Stimulated activated CD4-positive, alpha-beta T cell treated with anti-CD3 and anti-CD28 coated beads, Interleukin-12 subunit alpha, Interleukin-12 subunit beta, amount 100 ng/mL, for 48 hours (primary cell): Measurements from ENCODE around the gene WDR41.

ENCODE experiments used
- DNase-seq, 3 donors: peaks; one replicate each; pipeline ENCODE4 v3.0.0-alpha.2; 2020; ENCODE audit warnings: low read depth in 2 of 3, low spot score in 1 of 3

WDR41 gene

GRCh38 chr5:77448831-77449230, 43.3 kb downstream of the WDR41 start:
- no peak for DNase-seq

- DNase-seq, result no peak
Measured at GRCh38 chr5:77444356-77444755, 47.8 kb downstream of the WDR41 start.

GRCh38 chr5:77443670-77444069, 48.4 kb downstream of the WDR41 start:
- DNase-seq, result no peak

- no peak for DNase-seq
Measured at GRCh38 chr5:77438071-77438470, 54.0 kb downstream of the WDR41 start.

GRCh38 chr5:77437194-77437593, 54.9 kb downstream of the WDR41 start:
- no peak for DNase-seq

- DNase-seq, result no peak
Measured at GRCh38 chr5:77431719-77432118, 60.4 kb downstream of the WDR41 start.

GRCh38 chr5:77431286-77431685, 60.8 kb downstream of the WDR41 start:
- DNase-seq, result no peak

GRCh38 chr5:77430726-77431125, 61.4 kb downstream of the WDR41 start:
- no peak for DNase-seq

GRCh38 chr5:77428526-77428925, 63.6 kb downstream of the WDR41 start:
- no peak for DNase-seq

- DNase-seq, result no peak
Measured at GRCh38 chr5:77427998-77428397, 64.1 kb downstream of the WDR41 start.

- no peak for DNase-seq
Measured at GRCh38 chr5:77426670-77427069, 65.4 kb downstream of the WDR41 start.

GRCh38 chr5:77425998-77426659, 66.0 kb downstream of the WDR41 start:
- DNase-seq, result no peak

GRCh38 chr5:77425420-77425819, 66.7 kb downstream of the WDR41 start:
- no peak for DNase-seq

- DNase-seq, result no peak
Measured at GRCh38 chr5:77424921-77425320, 67.2 kb downstream of the WDR41 start.

GRCh38 chr5:77423022-77423750, 68.9 kb downstream of the WDR41 start:
- no peak for DNase-seq

GRCh38 chr5:77420940-77421339, 71.2 kb downstream of the WDR41 start:
- no peak for DNase-seq

GRCh38 chr5:77419644-77420582, 72.2 kb downstream of the WDR41 start:
- DNase-seq, result no peak

- DNase-seq, result no peak
Measured at GRCh38 chr5:77418601-77419581, 73.2 kb downstream of the WDR41 start.

GRCh38 chr5:77418162-77418561, 74.0 kb downstream of the WDR41 start:
- no peak for DNase-seq

- DNase-seq, result no peak
Measured at GRCh38 chr5:77413049-77413448, 79.1 kb downstream of the WDR41 start.
